K562 (cell line): Measurements from ENCODE around the gene CMTM5. TPM values are rescaled to one million over a fixed set of nuclear protein-coding genes. Genes with fewer than 3 reads are reported as not detected.

Source experiments
- ATAC-seq: fragments of 200-7000 bp; cut with Tn5 transposase; 3 replicates; pipeline ENCODE4 v1.9.1; 2020; ENCODE audit warnings: moderate library complexity
- BruUV-seq: library from RNA; stranded (reverse); fragments of 400-500 nt; replicated peaks from 2 replicates; lab custom pipeline; 2021; lab: Mats Ljungman, UMichigan
- CTCF ChIA-PET: fragments of 300-600 bp; formaldehyde crosslinking; extraction: SDS; loops from one replicate; lab custom pipeline; 2021; ENCODE audit warnings: low intra/inter-chr PET ratio; lab: Yijun Ruan, JAX
- POLR2A ChIA-PET: fragments of 300-600, 350-650 bp; sonication (Branson Sonifier 250); formaldehyde crosslinking; extraction: SDS; loops from one replicate; lab custom pipeline; 2021; ENCODE audit warnings: antibody characterized with exemption, inconsistent platforms; lab: Yijun Ruan, JAX
- DNase-seq, 4 experiments: peaks; one replicate each; pipeline versions ENCODE4 v3.0.0 to v3.0.0-alpha.2; 2011 to 2018; ENCODE audit warnings: low spot score in 3 of 4, mixed read lengths in 3 of 4; ENCODE audit errors: extremely low read depth in 1 of 4
- FAIRE-seq: peaks from 2 replicates; lab custom pipeline; 2011; peaks lifted over from hg19 to GRCh38; lab: Jason Lieb, UNC
- H2AFZ ChIP-seq: 2 replicates; pipeline ENCODE4 v1.6.0; 2011; ENCODE audit warnings: low read depth, low read length, control low read depth, inconsistent platforms
- H3K27ac ChIP-seq: fragments of 200-600 bp; 3 replicates; pipeline ENCODE4 v1.8.0; 2011; ENCODE audit warnings: low read depth, mild to moderate bottlenecking, control low read depth, inconsistent platforms, low read length, moderate library complexity, mixed read lengths; ENCODE audit errors: extremely low read depth
- H3K27me3 ChIP-seq, 2 experiments: fragments of 300-600 bp in 1 of 2; 2 replicates in 1 of 2; 3 replicates in 1 of 2; pipeline versions ENCODE4 v1.6.0 to v1.8.0; 2011; ENCODE audit warnings: inconsistent platforms in 2 of 2, low read length in 2 of 2, mild to moderate bottlenecking in 1 of 2, mixed read lengths in 1 of 2, moderate library complexity in 1 of 2; ENCODE audit not compliant: control insufficient read depth in 2 of 2, insufficient read depth in 2 of 2
- H3K36me3 ChIP-seq: fragments of 300-600 bp; 3 replicates; pipeline ENCODE4 v1.8.0; 2011; ENCODE audit warnings: mild to moderate bottlenecking, low read length, inconsistent platforms; ENCODE audit not compliant: control insufficient read depth, insufficient read depth
- H3K4me1 ChIP-seq, 2 experiments: fragments of 200-600 bp in 1 of 2; replicated peaks in 1 of 2; 2 replicates in 1 of 2; 3 replicates in 1 of 2; pipeline versions ENCODE4 v1.5.1 to v1.8.0; 2011; ENCODE audit warnings: inconsistent platforms in 2 of 2, low read length in 2 of 2, mild to moderate bottlenecking in 1 of 2, mixed read lengths in 1 of 2, moderate library complexity in 1 of 2; ENCODE audit not compliant: control insufficient read depth in 2 of 2, insufficient read depth in 2 of 2
- H3K4me2 ChIP-seq: 2 replicates; pipeline ENCODE4 v1.6.1; 2011; ENCODE audit warnings: low read length, control low read depth, inconsistent platforms, mixed read lengths; ENCODE audit not compliant: insufficient read depth
- H3K4me3 ChIP-seq: fragments of 200-600 bp; sonication (generic), shearing (Covaris generic); 2 replicates; pipeline ENCODE4 v1.5.1; 2016; ENCODE audit warnings: control low read depth, inconsistent platforms
- H3K79me2 ChIP-seq: fragments of 200-600 bp; 3 replicates; pipeline ENCODE4 v1.8.0; 2011; ENCODE audit warnings: low read length, inconsistent platforms; ENCODE audit not compliant: control insufficient read depth, insufficient read depth
- H3K9ac ChIP-seq, 2 experiments: 2 replicates each; pipeline versions ENCODE4 v1.6.0 to v1.6.1; 2011; ENCODE audit warnings: low read depth in 2 of 2, low read length in 2 of 2, control low read depth in 1 of 2, inconsistent platforms in 1 of 2, mild to moderate bottlenecking in 1 of 2, mixed read lengths in 1 of 2; ENCODE audit not compliant: insufficient read depth in 1 of 2
- H3K9me1 ChIP-seq: one replicate; pipeline ENCODE4 v1.6.0; 2011; ENCODE audit warnings: inconsistent platforms, mild to moderate bottlenecking, low read length, moderate library complexity; ENCODE audit not compliant: control insufficient read depth, insufficient read depth
- H3K9me3 ChIP-seq: replicated peaks from 2 replicates; pipeline ENCODE4 v1.5.1; 2011; ENCODE audit warnings: low read depth, low read length, inconsistent platforms; ENCODE audit not compliant: control insufficient read depth, insufficient read depth
- H4K20me1 ChIP-seq: replicated peaks from 2 replicates; pipeline ENCODE4 v1.6.1; 2011; ENCODE audit warnings: low read length, inconsistent platforms, mixed read lengths; ENCODE audit not compliant: control insufficient read depth, insufficient read depth
- EWSR1 ChIP-seq: fragments of 450-650 bp; IDR thresholded peaks from 2 replicates; pipeline ENCODE4 v1.6.1; 2018; ENCODE audit warnings: borderline replicate concordance, mild to moderate bottlenecking, low read depth, moderate library complexity; ENCODE audit not compliant: partially characterized antibody
- GATA2 ChIP-seq: sonication (generic); formaldehyde crosslinking; IDR thresholded peaks from 2 replicates; pipeline ENCODE4 v1.4.0; 2020; ENCODE audit warnings: mild to moderate bottlenecking, missing genetic modification reagents
- HMG20B ChIP-seq: fragments of 250-450 bp; sonication (Bioruptor Pico); IDR thresholded peaks from 2 replicates; pipeline ENCODE4 v1.5.0; 2021; ENCODE audit warnings: mild to moderate bottlenecking
- KLF6 ChIP-seq: fragments of 250-450 bp; sonication (Bioruptor Pico); IDR thresholded peaks from 2 replicates; pipeline ENCODE4 v1.4.0; 2020; ENCODE audit warnings: mild to moderate bottlenecking, moderate library complexity, borderline replicate concordance
- L3MBTL2 ChIP-seq: fragments of 450-650 bp; IDR thresholded peaks from 2 replicates; pipeline ENCODE4 v1.6.1; 2016; ENCODE audit warnings: mild to moderate bottlenecking, moderate library complexity
- RUNX1 ChIP-seq: sonication (generic); IDR thresholded peaks from 2 replicates; pipeline ENCODE4 v1.6.1; 2016; ENCODE audit warnings: antibody characterized with exemption, low read depth
- TRIM28 ChIP-seq: fragments of 450-650 bp; IDR thresholded peaks from 2 replicates; pipeline ENCODE4 v1.6.1; 2017
- ZNF408 ChIP-seq: fragments of 250-450 bp; sonication (Bioruptor Pico); IDR thresholded peaks from 2 replicates; pipeline ENCODE4 v1.4.0; 2020; ENCODE audit warnings: low read depth, mild to moderate bottlenecking, moderate library complexity
- ZNF583 ChIP-seq: fragments of 250-450 bp; sonication (Bioruptor Pico); IDR thresholded peaks from 2 replicates; pipeline ENCODE4 v1.4.0; 2020
- WGBS: fragments of 100-300 bp; shearing (Covaris generic); methylation state at CpG from one replicate; pipeline ENCODE4 v1.1.6; 2016; ENCODE audit warnings: low coverage, mixed read lengths; ENCODE audit not compliant: insufficient coverage; ENCODE audit errors: missing lambda C conversion rate; 5-methylcytosine and 5-hydroxymethylcytosine counted together
- in situ Hi-C: fragments of 300-500 bp; cut with MboI; formaldehyde crosslinking; loops from 4 replicates; pipeline ENCODE4 v1.15.0; 2018; ENCODE audit warnings: inconsistent platforms, mixed read lengths
- intact Hi-C: fragments of 100-400 bp; cut with micrococcal nuclease; formaldehyde crosslinking; loops from 2 replicates; pipeline ENCODE4 v1.14.2; 2022
- microRNA counts: library from miRNA; unstranded; fragments of <30 nt; microRNA quantifications from one replicate; lab custom pipeline; 2016
- microRNA-seq: library from miRNA; unstranded; fragments of <30 nt; microRNA quantifications from one replicate; pipeline ENCODE4, GENCODE V29; 2018; ENCODE audit warnings: borderline microRNAs expressed
- polyA plus RNA-seq, 8 experiments: library from polyadenylated mRNA; depleted of rRNA in 4 of 8; stranded (reverse) in 5 of 8; unstranded in 3 of 8; fragments of >200 nt; fragmentation: Nextera tagmentation in 2 of 8; fragmentation: Illumina TruSeq in 1 of 8; extraction: Ambion mirVana in 2 of 8; extraction: Trizol in 1 of 8; gene quantifications; 2 replicates each; pipeline versions ENCODE4 v1.2.1 to v1.2.3, GENCODE V29; 2011 to 2014; ENCODE audit warnings: inconsistent platforms in 1 of 8, missing spikeins in 1 of 8
- small RNA-seq: library from RNA; depleted of rRNA; stranded (forward); fragments of <200 nt; gene quantifications from one replicate; pipeline ENCODE3, GENCODE V24; 2014
- total RNA-seq, 7 experiments: library from RNA; depleted of rRNA in 6 of 7; stranded (reverse); fragments of >200 nt in 6 of 7; fragmentation: Illumina TruSeq in 2 of 7; extraction: Trizol in 2 of 7; gene quantifications; 2 replicates each; pipeline versions ENCODE4 v1.2.1 to v1.2.3, GENCODE V29; 2011 to 2021; ENCODE audit warnings: low replicate concordance in 1 of 7
- TF ChIP-seq, protein P1 (sequence below): IDR thresholded peaks from 2 replicates; pipeline ENCODE4 v1.6.1; 2011; ENCODE audit warnings: borderline replicate concordance, low read depth, mild to moderate bottlenecking, moderate library complexity, low read length; ENCODE audit not compliant: insufficient read depth, poor library complexity, severe bottlenecking

Gene CMTM5
- total and polyA plus RNA-seq, 9 of the 15 experiments (the other 6 are each of a cell fraction or from before 2014, with no cell fraction given), result 0.21 TPM; not detected in 8

GRCh38 chr14:23428686-23429495 is 52.0 kb downstream of the CMTM5 start:
- H3K4me2 ChIP-seq, result no peak overlapping the region
- FAIRE-seq, result no peak
- ChIA-PET CTCF (no interaction called here), POLR2A (no interaction called here)
- no peaks in the 10 kb centered on the region for H3K4me1 ChIP-seq
- H3K27ac ChIP-seq, result no peak overlapping the region
- peaks cover 0 to 57% of the 10 kb centered on the region in 2 experiments; a peak in 4 of 5 replicates for H3K27me3 ChIP-seq
- WGBS, result under 1% methylated on average over 10 of the region's 13 CpGs
- H3K36me3 ChIP-seq, result no peaks in the 10 kb centered on the region
- no peak overlapping the region for H2AFZ ChIP-seq
- in situ Hi-C loops, result no loop called here
- H3K9me1 ChIP-seq, result no peaks in the 10 kb centered on the region
- BruUV-seq, result no TSS peak
- DNase-seq, result no peak
- H3K9me3 ChIP-seq, result no peaks in the 10 kb centered on the region
- intact Hi-C loops, result no loop called here
- TF ChIP-seq L3MBTL2 (no peak), GATA2 (no peak), EWSR1 (no peak), ZNF583 (no peak), TRIM28 (no peak), RUNX1 (no peak), KLF6 (CRISPR knock-in tag) (no peak), HMG20B (CRISPR knock-in tag) (no peak), ZNF408 (CRISPR knock-in tag) (no peak)
- TF ChIP-seq, protein P1, sequence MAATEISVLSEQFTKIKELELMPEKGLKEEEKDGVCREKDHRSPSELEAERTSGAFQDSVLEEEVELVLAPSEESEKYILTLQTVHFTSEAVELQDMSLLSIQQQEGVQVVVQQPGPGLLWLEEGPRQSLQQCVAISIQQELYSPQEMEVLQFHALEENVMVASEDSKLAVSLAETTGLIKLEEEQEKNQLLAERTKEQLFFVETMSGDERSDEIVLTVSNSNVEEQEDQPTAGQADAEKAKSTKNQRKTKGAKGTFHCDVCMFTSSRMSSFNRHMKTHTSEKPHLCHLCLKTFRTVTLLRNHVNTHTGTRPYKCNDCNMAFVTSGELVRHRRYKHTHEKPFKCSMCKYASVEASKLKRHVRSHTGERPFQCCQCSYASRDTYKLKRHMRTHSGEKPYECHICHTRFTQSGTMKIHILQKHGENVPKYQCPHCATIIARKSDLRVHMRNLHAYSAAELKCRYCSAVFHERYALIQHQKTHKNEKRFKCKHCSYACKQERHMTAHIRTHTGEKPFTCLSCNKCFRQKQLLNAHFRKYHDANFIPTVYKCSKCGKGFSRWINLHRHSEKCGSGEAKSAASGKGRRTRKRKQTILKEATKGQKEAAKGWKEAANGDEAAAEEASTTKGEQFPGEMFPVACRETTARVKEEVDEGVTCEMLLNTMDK, result no peak
- no peaks in the 10 kb centered on the region for H3K79me2 ChIP-seq
- no peak for ATAC-seq
- H3K9ac ChIP-seq, result no peak overlapping the region
- H3K4me3 ChIP-seq, result no peak overlapping the region
- no peaks in the 10 kb centered on the region; the same call in 1 of the 2 replicates for H4K20me1 ChIP-seq

MicroRNA genes within 50 kb of the gene (microRNA counts, 767-probe panel; counts per million panel counts)
- microRNA hsa-miR-208a (lab: Ali Mortazavi, UCI) (not detected), microRNA hsa-miR-208b (lab: Ali Mortazavi, UCI) (1,139 counts per million, percentile 25 among the panel's probes with 10 or more counts)

Small RNA genes within 50 kb of the gene (microRNA-seq; reads per million reads assigned to microRNA genes)
- gene MIR208A (not detected), gene MIR208B (not detected)

Small RNA genes within 50 kb of the gene (small RNA-seq; reads per million reads assigned to genes)
- gene MIR208A (not detected), gene MIR208B (not detected)

Other genes starting within 250 kb of the CMTM5 start
Only the 7 nearest of the 16 such genes appear.
- 15.3 and 17.8 TPM in 2 replicates for gene BCL2L2, start 70.2 kb upstream of the CMTM5 start, total RNA-seq (2014; rRNA removed)
- gene BCL2L2, start 70.2 kb upstream of the CMTM5 start, total RNA-seq (2014; rRNA removed; fragmentation: Illumina TruSeq; extraction: Trizol), result 13.4 and 14.8 TPM in 2 replicates
- gene BCL2L2, start 70.2 kb upstream of the CMTM5 start, total RNA-seq (2015; rRNA removed; fragmentation: Illumina TruSeq; extraction: Trizol), result 12.2 and 12.8 TPM in 2 replicates
- 13.0 and 18.7 TPM in 2 replicates for gene BCL2L2, start 70.2 kb upstream of the CMTM5 start, total RNA-seq (2021)
- 21.0 TPM in 2 replicates for gene BCL2L2, start 70.2 kb upstream of the CMTM5 start, polyA plus RNA-seq (2011; rRNA removed)
- gene BCL2L2, start 70.2 kb upstream of the CMTM5 start, polyA plus RNA-seq (2014; fragmentation: Illumina TruSeq; extraction: Trizol), result 14.7 and 17.2 TPM in 2 replicates
- gene BCL2L2, start 70.2 kb upstream of the CMTM5 start, polyA plus RNA-seq (2014; fragmentation: Nextera tagmentation; extraction: Ambion mirVana), result 1 to 10 TPM; 2.6 to 3.2 TPM
- 31.1 and 32.5 TPM in 2 replicates for gene BCL2L2, start 70.2 kb upstream of the CMTM5 start, polyA plus RNA-seq (2014; rRNA removed)
- gene PABPN1, start 55.6 kb upstream of the CMTM5 start, total RNA-seq (2014; rRNA removed), result 84.5 and 139 TPM in 2 replicates
- gene PABPN1, start 55.6 kb upstream of the CMTM5 start, total RNA-seq (2014; rRNA removed; fragmentation: Illumina TruSeq; extraction: Trizol), result 81.6 and 93.2 TPM in 2 replicates
- gene PABPN1, start 55.6 kb upstream of the CMTM5 start, total RNA-seq (2015; rRNA removed; fragmentation: Illumina TruSeq; extraction: Trizol), result 175 and 178 TPM in 2 replicates
- gene PABPN1, start 55.6 kb upstream of the CMTM5 start, total RNA-seq (2021), result 192 and 215 TPM in 2 replicates
- gene PABPN1, start 55.6 kb upstream of the CMTM5 start, polyA plus RNA-seq (2011; rRNA removed), result 388 and 435 TPM in 2 replicates
- gene PABPN1, start 55.6 kb upstream of the CMTM5 start, polyA plus RNA-seq (2014; fragmentation: Illumina TruSeq; extraction: Trizol), result 226 and 292 TPM in 2 replicates
- gene PABPN1, start 55.6 kb upstream of the CMTM5 start, polyA plus RNA-seq (2014; fragmentation: Nextera tagmentation; extraction: Ambion mirVana), result 10 to 100 TPM; 32.6 to 34.4 TPM
- gene PABPN1, start 55.6 kb upstream of the CMTM5 start, polyA plus RNA-seq (2014; rRNA removed), result 194 and 243 TPM in 2 replicates
- 0.09 and 0.12 TPM in 2 replicates for gene SLC22A17, start 24.2 kb upstream of the CMTM5 start, total RNA-seq (2014; rRNA removed)
- gene SLC22A17, start 24.2 kb upstream of the CMTM5 start, total RNA-seq (2014; rRNA removed; fragmentation: Illumina TruSeq; extraction: Trizol), result not detected in 2 replicates
- not detected in 2 replicates for gene SLC22A17, start 24.2 kb upstream of the CMTM5 start, total RNA-seq (2015; rRNA removed; fragmentation: Illumina TruSeq; extraction: Trizol)
- gene SLC22A17, start 24.2 kb upstream of the CMTM5 start, total RNA-seq (2021), result 0.18 TPM in 1 of 2 replicates, not detected in the other
- 0.19 TPM in 1 of 2 replicates, not detected in the other for gene SLC22A17, start 24.2 kb upstream of the CMTM5 start, polyA plus RNA-seq (2011; rRNA removed)
- 0.06 and 0.07 TPM in 2 replicates for gene SLC22A17, start 24.2 kb upstream of the CMTM5 start, polyA plus RNA-seq (2014; fragmentation: Illumina TruSeq; extraction: Trizol)
- not detected for gene SLC22A17, start 24.2 kb upstream of the CMTM5 start, polyA plus RNA-seq (2014; fragmentation: Nextera tagmentation; extraction: Ambion mirVana)
- gene SLC22A17, start 24.2 kb upstream of the CMTM5 start, polyA plus RNA-seq (2014; rRNA removed), result 0.04 TPM in 1 of 2 replicates, not detected in the other
- not detected in 2 replicates for gene EFS, start 11.9 kb upstream of the CMTM5 start, total RNA-seq (2014; rRNA removed)
- gene EFS, start 11.9 kb upstream of the CMTM5 start, total RNA-seq (2014; rRNA removed; fragmentation: Illumina TruSeq; extraction: Trizol), result not detected in 2 replicates
- gene EFS, start 11.9 kb upstream of the CMTM5 start, total RNA-seq (2015; rRNA removed; fragmentation: Illumina TruSeq; extraction: Trizol), result not detected in 2 replicates
- 0.07 TPM in 1 of 2 replicates, not detected in the other for gene EFS, start 11.9 kb upstream of the CMTM5 start, total RNA-seq (2021)
- 0.03 and 0.08 TPM in 2 replicates for gene EFS, start 11.9 kb upstream of the CMTM5 start, polyA plus RNA-seq (2011; rRNA removed)
- not detected in 2 replicates for gene EFS, start 11.9 kb upstream of the CMTM5 start, polyA plus RNA-seq (2014; fragmentation: Illumina TruSeq; extraction: Trizol)
- gene EFS, start 11.9 kb upstream of the CMTM5 start, polyA plus RNA-seq (2014; fragmentation: Nextera tagmentation; extraction: Ambion mirVana), result not detected
- gene EFS, start 11.9 kb upstream of the CMTM5 start, polyA plus RNA-seq (2014; rRNA removed), result 0.01 TPM in 1 of 2 replicates, not detected in the other
- gene IL25, start 4.2 kb upstream of the CMTM5 start, total RNA-seq (2014; rRNA removed), result not detected in 2 replicates
- gene IL25, start 4.2 kb upstream of the CMTM5 start, total RNA-seq (2014; rRNA removed; fragmentation: Illumina TruSeq; extraction: Trizol), result not detected in 2 replicates
- not detected in 2 replicates for gene IL25, start 4.2 kb upstream of the CMTM5 start, total RNA-seq (2015; rRNA removed; fragmentation: Illumina TruSeq; extraction: Trizol)
- gene IL25, start 4.2 kb upstream of the CMTM5 start, total RNA-seq (2021), result not detected in 2 replicates
- gene IL25, start 4.2 kb upstream of the CMTM5 start, polyA plus RNA-seq (2011; rRNA removed), result not detected in 2 replicates
- not detected in 2 replicates for gene IL25, start 4.2 kb upstream of the CMTM5 start, polyA plus RNA-seq (2014; fragmentation: Illumina TruSeq; extraction: Trizol)
- gene IL25, start 4.2 kb upstream of the CMTM5 start, polyA plus RNA-seq (2014; fragmentation: Nextera tagmentation; extraction: Ambion mirVana), result not detected
- not detected in 2 replicates for gene IL25, start 4.2 kb upstream of the CMTM5 start, polyA plus RNA-seq (2014; rRNA removed)
- not detected in 2 replicates for gene MYH6, start 31.2 kb downstream of the CMTM5 start, total RNA-seq (2014; rRNA removed)
- not detected in 2 replicates for gene MYH6, start 31.2 kb downstream of the CMTM5 start, total RNA-seq (2014; rRNA removed; fragmentation: Illumina TruSeq; extraction: Trizol)
- not detected in 2 replicates for gene MYH6, start 31.2 kb downstream of the CMTM5 start, total RNA-seq (2015; rRNA removed; fragmentation: Illumina TruSeq; extraction: Trizol)
- not detected in 2 replicates for gene MYH6, start 31.2 kb downstream of the CMTM5 start, total RNA-seq (2021)
- not detected in 2 replicates for gene MYH6, start 31.2 kb downstream of the CMTM5 start, polyA plus RNA-seq (2011; rRNA removed)
- gene MYH6, start 31.2 kb downstream of the CMTM5 start, polyA plus RNA-seq (2014; fragmentation: Illumina TruSeq; extraction: Trizol), result not detected in 2 replicates
- not detected for gene MYH6, start 31.2 kb downstream of the CMTM5 start, polyA plus RNA-seq (2014; fragmentation: Nextera tagmentation; extraction: Ambion mirVana)
- gene MYH6, start 31.2 kb downstream of the CMTM5 start, polyA plus RNA-seq (2014; rRNA removed), result not detected in 2 replicates
- gene MYH7, start 58.6 kb downstream of the CMTM5 start, total RNA-seq (2014; rRNA removed), result not detected in 2 replicates
- not detected in 2 replicates for gene MYH7, start 58.6 kb downstream of the CMTM5 start, total RNA-seq (2014; rRNA removed; fragmentation: Illumina TruSeq; extraction: Trizol)
- not detected in 2 replicates for gene MYH7, start 58.6 kb downstream of the CMTM5 start, total RNA-seq (2015; rRNA removed; fragmentation: Illumina TruSeq; extraction: Trizol)
- gene MYH7, start 58.6 kb downstream of the CMTM5 start, total RNA-seq (2021), result not detected in 2 replicates
- gene MYH7, start 58.6 kb downstream of the CMTM5 start, polyA plus RNA-seq (2011; rRNA removed), result not detected in 2 replicates
- gene MYH7, start 58.6 kb downstream of the CMTM5 start, polyA plus RNA-seq (2014; fragmentation: Illumina TruSeq; extraction: Trizol), result not detected in 2 replicates
- gene MYH7, start 58.6 kb downstream of the CMTM5 start, polyA plus RNA-seq (2014; fragmentation: Nextera tagmentation; extraction: Ambion mirVana), result not detected
- not detected in 2 replicates for gene MYH7, start 58.6 kb downstream of the CMTM5 start, polyA plus RNA-seq (2014; rRNA removed)